NCI-H2081 (cell line): Measurements from ENCODE around the gene SDK1.
A peak's percentile ranks its signal among the peaks of the same experiment; 100 is the strongest.

Experiments used
- DNase-seq, 2 experiments: peaks; one replicate each; lab custom pipeline; 2025; lab: John Stamatoyannopoulos, UW

Gene SDK1

GRCh38 chr7:3461923-3462322 is 160.9 kb downstream of the SDK1 start:
- no peak for DNase-seq

DNA sequence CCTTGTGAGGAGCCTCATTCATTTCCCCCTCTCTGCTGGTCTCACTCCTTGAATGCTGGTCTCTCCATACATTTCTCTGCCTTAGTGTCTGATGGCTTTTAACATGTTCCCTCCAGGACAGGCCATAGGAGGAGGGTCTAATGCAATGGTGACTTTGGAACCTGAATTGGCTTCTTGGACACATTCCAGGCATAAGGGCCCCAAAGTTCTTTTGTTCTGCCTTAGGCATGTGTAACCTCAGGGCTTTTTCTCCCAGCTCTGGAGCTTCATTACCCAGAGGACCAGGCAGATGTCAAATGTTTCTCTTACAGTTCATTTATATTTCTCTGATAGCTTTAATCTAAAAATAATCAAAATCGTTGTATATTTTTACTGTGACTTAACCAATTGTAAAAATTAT is 162.6 kb downstream of the SDK1 start:
- peak; percentile 41 to 57 for DNase-seq

GRCh38 chr7:3464900-3465622 is 164.0 kb downstream of the SDK1 start:
- DNase-seq, result no peak

DNA sequence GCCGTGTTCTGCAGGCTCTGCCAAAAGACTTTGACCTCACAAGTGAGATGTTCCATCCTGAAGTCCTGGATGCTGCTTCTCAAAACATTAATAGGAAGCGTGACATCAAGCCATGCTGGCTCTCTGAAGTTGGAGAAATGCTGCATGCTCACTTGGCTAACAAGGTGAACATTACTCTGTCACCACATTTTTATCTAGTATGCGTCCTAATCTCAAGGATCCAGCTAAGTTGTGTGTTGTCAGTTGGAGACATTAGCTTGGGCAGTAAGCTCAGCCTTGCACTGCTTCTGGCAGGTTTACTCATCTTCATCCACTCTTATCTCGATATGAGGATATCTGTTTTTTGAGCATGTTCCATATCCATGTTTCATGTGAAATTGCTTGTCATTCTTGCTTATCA is 165.2 kb downstream of the SDK1 start:
- no peak for DNase-seq

- no peak for DNase-seq
These were observed 168.6 kb downstream of the SDK1 start for GRCh38 chr7:3469641-3470040.

- no peak for DNase-seq
These were observed 179.1 kb downstream of the SDK1 start for GRCh38 chr7:3480197-3480596.

DNA sequence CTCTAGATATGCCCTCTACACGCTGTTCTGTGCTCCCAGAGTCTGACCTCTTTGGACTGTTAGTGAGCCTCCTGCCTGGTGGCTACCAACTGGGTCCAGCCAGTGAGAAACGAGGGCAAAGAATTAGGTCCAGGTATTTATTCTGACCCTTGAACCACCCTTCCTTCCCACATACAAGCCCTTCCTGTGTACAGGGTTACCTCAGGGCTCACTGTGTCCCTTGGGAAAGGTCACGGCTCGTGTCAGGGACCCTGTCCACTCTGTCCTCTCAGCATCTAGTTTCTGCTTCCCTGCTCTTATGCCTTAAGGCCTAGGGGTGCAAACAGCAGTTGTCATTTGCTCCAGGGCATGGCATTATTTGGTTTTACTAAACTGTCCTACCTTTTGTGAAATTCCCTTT is 180.4 kb downstream of the SDK1 start:
- no peak for DNase-seq

DNA sequence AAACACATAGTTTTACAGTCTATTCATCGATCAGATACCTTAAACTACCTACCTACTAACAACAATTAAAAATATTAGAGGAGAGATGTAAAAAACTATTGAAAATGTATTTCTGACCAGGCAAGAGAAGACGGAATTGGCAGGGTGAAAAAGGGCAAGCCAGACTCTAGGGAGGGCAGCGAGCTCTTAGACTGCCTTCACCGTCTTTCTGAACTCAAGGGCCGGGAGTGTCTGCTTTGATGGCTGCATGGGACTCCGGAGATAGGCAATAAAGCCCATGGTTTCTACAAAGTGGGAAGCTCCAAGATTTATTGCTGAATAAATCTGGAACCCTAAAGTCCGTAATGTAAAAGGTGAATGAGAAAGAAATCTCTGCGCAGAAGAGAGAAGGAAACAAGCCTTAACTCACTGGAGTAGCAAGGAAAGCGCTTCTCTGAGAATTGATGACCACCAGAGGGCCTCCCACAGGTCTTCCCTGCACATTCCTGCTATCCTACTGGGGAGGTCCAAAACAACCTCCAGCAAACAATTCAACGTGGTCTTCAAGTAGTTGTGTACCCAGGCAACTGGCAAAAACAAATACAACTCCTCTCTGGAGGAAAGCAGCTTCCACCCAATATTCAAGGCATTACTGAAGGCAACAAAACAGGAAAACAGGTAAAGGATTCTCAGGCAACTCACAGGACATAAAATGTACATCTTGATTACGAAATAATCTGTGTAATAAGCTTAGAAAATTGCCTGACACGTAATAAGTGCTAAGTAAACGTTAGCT is 181.3 kb downstream of the SDK1 start:
- peak; percentile 59 to 67 for DNase-seq

GRCh38 chr7:3486841-3487240 is 185.8 kb downstream of the SDK1 start:
- DNase-seq, result no peak

GRCh38 chr7:3488829-3489228 is 187.8 kb downstream of the SDK1 start:
- no peak for DNase-seq

DNA sequence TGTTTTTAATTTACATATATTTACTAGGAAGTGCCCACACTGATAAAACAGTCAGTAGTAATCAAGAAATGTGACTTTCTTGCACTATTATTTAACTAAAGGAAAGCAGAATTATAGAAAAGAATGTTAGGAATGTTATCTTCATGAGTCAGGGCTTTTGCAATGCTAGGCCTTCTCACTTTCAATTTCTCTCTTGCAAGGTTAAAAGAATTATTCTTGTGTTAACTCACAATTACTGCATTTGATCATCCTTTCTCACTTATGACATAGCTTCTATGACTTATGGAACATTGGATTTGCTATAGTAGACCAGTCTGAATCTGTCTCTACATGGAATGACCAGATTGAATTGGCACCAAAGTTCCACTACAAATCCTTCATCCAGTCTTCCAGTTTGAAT is 192.4 kb downstream of the SDK1 start:
- DNase-seq, result no peak

GRCh38 chr7:3494947-3495346 is 193.9 kb downstream of the SDK1 start:
- no peak for DNase-seq

DNA sequence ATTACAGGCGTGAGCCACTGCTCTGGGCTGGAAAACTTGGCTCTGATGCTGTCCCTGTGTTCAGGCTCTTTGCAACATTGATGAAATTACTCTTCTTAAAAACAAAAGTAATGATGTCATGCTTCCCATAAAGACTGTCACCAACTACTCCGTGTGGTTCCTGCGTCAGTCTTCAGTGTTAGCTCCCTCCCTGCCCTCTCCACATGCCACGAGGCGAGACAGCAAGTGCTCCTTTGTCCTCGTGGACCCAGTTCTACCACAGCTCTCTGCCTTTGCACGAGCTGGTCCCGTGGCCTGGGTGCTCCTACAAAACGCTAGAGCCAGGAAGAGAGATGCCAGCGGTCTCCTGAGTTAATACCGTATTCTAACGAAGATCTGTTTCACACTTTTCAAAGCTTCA is 194.5 kb downstream of the SDK1 start:
- no peak for DNase-seq

GRCh38 chr7:3495954-3496353 is 194.9 kb downstream of the SDK1 start:
- DNase-seq, result no peak

- no peak for DNase-seq
These were observed 196.7 kb downstream of the SDK1 start for GRCh38 chr7:3497796-3498195.

GRCh38 chr7:3501671-3502070 is 200.6 kb downstream of the SDK1 start:
- no peak for DNase-seq

- no peak for DNase-seq
These were observed 203.3 kb downstream of the SDK1 start for GRCh38 chr7:3504384-3504783.

GRCh38 chr7:3510101-3511020 is 209.3 kb downstream of the SDK1 start:
- no peak for DNase-seq

- no peak for DNase-seq
These were observed 216.3 kb downstream of the SDK1 start for GRCh38 chr7:3517344-3517743.

- no peak for DNase-seq
These were observed 217.5 kb downstream of the SDK1 start for GRCh38 chr7:3518546-3518945.

- peak; percentile 77 to 96 for DNase-seq
These were observed 219.2 kb downstream of the SDK1 start for GRCh38 chr7:3520206-3520605.

DNA sequence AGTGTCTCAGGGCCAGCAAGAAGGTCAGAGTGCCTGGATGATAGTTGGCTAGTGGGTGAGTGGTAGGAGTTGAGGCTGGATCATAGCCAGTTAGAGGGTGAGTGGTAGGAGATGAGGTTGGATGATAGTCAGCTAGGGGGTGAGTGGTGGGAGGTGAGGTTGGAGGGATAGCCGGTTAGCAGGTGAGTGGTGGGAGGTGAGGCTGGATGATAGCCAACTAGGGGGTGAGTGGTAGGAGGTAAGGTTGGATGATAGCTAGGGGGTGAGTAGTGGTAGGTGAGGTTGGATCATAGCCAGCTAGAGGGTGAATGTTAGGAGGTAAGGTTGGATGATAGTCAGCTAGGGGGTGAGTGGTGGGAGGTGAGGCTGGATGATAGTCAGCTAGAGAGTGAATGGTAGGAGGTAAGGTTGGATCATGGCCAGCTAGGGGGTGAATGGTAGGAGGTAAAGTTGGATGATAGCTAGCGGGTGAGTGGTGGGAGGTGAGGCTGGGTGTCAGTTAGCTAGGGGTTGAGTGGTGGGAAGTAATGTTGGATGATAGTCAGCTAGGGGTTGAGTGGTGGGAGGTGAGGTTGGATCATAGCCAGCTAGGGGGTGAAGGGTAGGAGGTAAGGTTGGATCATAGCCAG is 226.6 kb downstream of the SDK1 start:
- DNase-seq, result no peak
